ENCODE data around the gene KCNK6.

The KCNK6 gene
- long read RNA-seq: 0 reads

- TF ChIP-seq POLR2AphosphoS5 (IDR thresholded peaks at IDR 0.05; ENCODE audit: low read depth): no peak
- TF ChIP-seq CTCF (IDR thresholded peaks at IDR 0.05; ENCODE audit: insufficient read depth, low read length): no peak
- TF ChIP-seq REST (IDR thresholded peaks at IDR 0.05; ENCODE audit: insufficient replicate concordance, low read depth): no peak
- TF ChIP-seq GABPA (IDR thresholded peaks at IDR 0.05; ENCODE audit: low read depth): no peak
- TF ChIP-seq SPI1 (IDR thresholded peaks at IDR 0.05; ENCODE audit: borderline replicate concordance, low read depth): no peak
- no peaks in the 10 kb centered on the region for H3K27me3 ChIP-seq (ENCODE audit: insufficient read depth, poor library complexity, severe bottlenecking)
- peak; percentile 22 to 74 for DNase-seq (ENCODE audit: low read depth in 1 of 2, low spot score in 1 of 2)
- no peak within 1 kb of the TSS for H3K27ac ChIP-seq (replicated peaks)
- peak within 1 kb of the TSS; percentile 50 for H3K4me3 ChIP-seq (replicated peaks; ENCODE audit: insufficient read depth, low read length)
Observed at GRCh38 chr19:38319421-38320258, at the start of gene KCNK6. Gene KCNK6 (plus strand): TSS chr19:38319845. CDS start chr19:38319951, 106 bp downstream.

- H3K27ac ChIP-seq (replicated peaks): no peak overlapping the region
Observed at GRCh38 chr19:38270587-38271167, 49.0 kb upstream of the KCNK6 start.

GRCh38 chr19:38273499-38273898, 46.1 kb upstream of the KCNK6 start:
- Histone ChIP-seq H3K27ac (replicated peaks) (no peak overlapping the region), H3K27me3 (ENCODE audit: insufficient read depth, poor library complexity, severe bottlenecking) (no peaks in the 10 kb centered on the region), H3K4me3 (replicated peaks; ENCODE audit: insufficient read depth, low read length) (no peak overlapping the region)
- TF ChIP-seq SPI1 (IDR thresholded peaks at IDR 0.05; ENCODE audit: borderline replicate concordance, low read depth): no peak
- no peak for TF ChIP-seq CTCF (IDR thresholded peaks at IDR 0.05; ENCODE audit: insufficient read depth, low read length)
- no peak for TF ChIP-seq GABPA (IDR thresholded peaks at IDR 0.05; ENCODE audit: low read depth)
- no peak for TF ChIP-seq POLR2AphosphoS5 (IDR thresholded peaks at IDR 0.05; ENCODE audit: low read depth)
- TF ChIP-seq REST (IDR thresholded peaks at IDR 0.05; ENCODE audit: insufficient replicate concordance, low read depth): no peak
- DNase-seq (ENCODE audit: low read depth in 1 of 2, low spot score in 1 of 2): no peak

More at GRCh38 chr19:38270587-38271167, 49.0 kb upstream of the KCNK6 start:
- peaks cover 3% of the 10 kb centered on the region for H3K27me3 ChIP-seq (ENCODE audit: insufficient read depth, poor library complexity, severe bottlenecking)
- DNase-seq (ENCODE audit: low read depth in 1 of 2, low spot score in 1 of 2): no peak
- TF ChIP-seq SPI1 (IDR thresholded peaks at IDR 0.05; ENCODE audit: borderline replicate concordance, low read depth) (no peak), CTCF (IDR thresholded peaks at IDR 0.05; ENCODE audit: insufficient read depth, low read length) (no peak)
- H3K4me3 ChIP-seq (replicated peaks; ENCODE audit: insufficient read depth, low read length): no peak overlapping the region
